Measurements from ENCODE around the gene ADGRD1.

ADGRD1 gene

GRCh38 chr12:131060011-131060703 is 106.5 kb downstream of the ADGRD1 start:
- no peak overlapping the region for H3K4me3 ChIP-seq (ENCODE audit: low read depth, low read length, poor library complexity, severe bottlenecking)

GRCh38 chr12:131061041-131061806 is 107.5 kb downstream of the ADGRD1 start:
- Histone ChIP-seq H3K4me1 (ENCODE audit: insufficient read depth, low read length, severe bottlenecking) (no peaks in the 10 kb centered on the region), H2AFZ (ENCODE audit: low read length) (no peak overlapping the region), H3K79me2 (ENCODE audit: insufficient read depth, low read length) (no peaks in the 10 kb centered on the region), H3K9me2 (ENCODE audit: low read depth, low read length) (no peaks in the 10 kb centered on the region), H3K27ac (ENCODE audit: low read depth, low read length, poor library complexity, severe bottlenecking) (no peak overlapping the region), H3F3A (ENCODE audit: insufficient read depth, low read length) (no peaks in the 10 kb centered on the region), H3K9me3 (ENCODE audit: low read length) (no peaks in the 10 kb centered on the region), H3K27me3 (ENCODE audit: insufficient read depth, low read length) (peaks cover 6% of the 10 kb centered on the region; the same call in 1 of the 2 replicates), H3K4me3 (ENCODE audit: low read depth, low read length, poor library complexity, severe bottlenecking) (no peak overlapping the region), H3K9ac (ENCODE audit: low read length) (no peak overlapping the region), H4K20me1 (ENCODE audit: insufficient read depth, low read length) (no peaks in the 10 kb centered on the region), H3K36me3 (ENCODE audit: insufficient read depth, low read length) (no peaks in the 10 kb centered on the region), H3K4me2 (ENCODE audit: low read length) (no peak overlapping the region)
- TF ChIP-seq EZH2 (IDR thresholded peaks at IDR 0.05; ENCODE audit: borderline replicate concordance, low read length) = no peak
- TF ChIP-seq, protein P1, sequence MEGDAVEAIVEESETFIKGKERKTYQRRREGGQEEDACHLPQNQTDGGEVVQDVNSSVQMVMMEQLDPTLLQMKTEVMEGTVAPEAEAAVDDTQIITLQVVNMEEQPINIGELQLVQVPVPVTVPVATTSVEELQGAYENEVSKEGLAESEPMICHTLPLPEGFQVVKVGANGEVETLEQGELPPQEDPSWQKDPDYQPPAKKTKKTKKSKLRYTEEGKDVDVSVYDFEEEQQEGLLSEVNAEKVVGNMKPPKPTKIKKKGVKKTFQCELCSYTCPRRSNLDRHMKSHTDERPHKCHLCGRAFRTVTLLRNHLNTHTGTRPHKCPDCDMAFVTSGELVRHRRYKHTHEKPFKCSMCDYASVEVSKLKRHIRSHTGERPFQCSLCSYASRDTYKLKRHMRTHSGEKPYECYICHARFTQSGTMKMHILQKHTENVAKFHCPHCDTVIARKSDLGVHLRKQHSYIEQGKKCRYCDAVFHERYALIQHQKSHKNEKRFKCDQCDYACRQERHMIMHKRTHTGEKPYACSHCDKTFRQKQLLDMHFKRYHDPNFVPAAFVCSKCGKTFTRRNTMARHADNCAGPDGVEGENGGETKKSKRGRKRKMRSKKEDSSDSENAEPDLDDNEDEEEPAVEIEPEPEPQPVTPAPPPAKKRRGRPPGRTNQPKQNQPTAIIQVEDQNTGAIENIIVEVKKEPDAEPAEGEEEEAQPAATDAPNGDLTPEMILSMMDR (IDR thresholded peaks at IDR 0.05; ENCODE audit: low read length) = no peak

More at GRCh38 chr12:131060011-131060703, 106.5 kb downstream of the ADGRD1 start:
- H3K36me3 ChIP-seq (ENCODE audit: insufficient read depth, low read length) = no peaks in the 10 kb centered on the region
- H3K4me1 ChIP-seq (ENCODE audit: insufficient read depth, low read length, severe bottlenecking) = no peaks in the 10 kb centered on the region
- H3K27me3 ChIP-seq (ENCODE audit: insufficient read depth, low read length) = peaks cover 3% of the 10 kb centered on the region; the same call in 1 of the 2 replicates
- H3K9me2 ChIP-seq (ENCODE audit: low read depth, low read length) = no peaks in the 10 kb centered on the region
- no peak overlapping the region for H3K27ac ChIP-seq (ENCODE audit: low read depth, low read length, poor library complexity, severe bottlenecking)
- no peaks in the 10 kb centered on the region for H4K20me1 ChIP-seq (ENCODE audit: insufficient read depth, low read length)
- no peak for TF ChIP-seq EZH2 (IDR thresholded peaks at IDR 0.05; ENCODE audit: borderline replicate concordance, low read length)
- TF ChIP-seq, protein P1 (IDR thresholded peaks at IDR 0.05; ENCODE audit: low read length) = no peak
- H3K9ac ChIP-seq (ENCODE audit: low read length) = no peak overlapping the region
- H3K9me3 ChIP-seq (ENCODE audit: low read length) = no peaks in the 10 kb centered on the region
- H3K79me2 ChIP-seq (ENCODE audit: insufficient read depth, low read length) = no peaks in the 10 kb centered on the region
- no peak overlapping the region for H2AFZ ChIP-seq (ENCODE audit: low read length)
- no peak overlapping the region for H3K4me2 ChIP-seq (ENCODE audit: low read length)
- H3F3A ChIP-seq (ENCODE audit: insufficient read depth, low read length) = no peaks in the 10 kb centered on the region

- H3K27ac ChIP-seq (ENCODE audit: low read depth, low read length, poor library complexity, severe bottlenecking) = no peak overlapping the region
- no peaks in the 10 kb centered on the region for H4K20me1 ChIP-seq (ENCODE audit: insufficient read depth, low read length)
- H3K27me3 ChIP-seq (ENCODE audit: insufficient read depth, low read length) = peaks cover 11% of the 10 kb centered on the region; the same call in 1 of the 2 replicates
- H3K4me3 ChIP-seq (ENCODE audit: low read depth, low read length, poor library complexity, severe bottlenecking) = no peak overlapping the region
- no peaks in the 10 kb centered on the region for H3F3A ChIP-seq (ENCODE audit: insufficient read depth, low read length)
- no peak overlapping the region for H3K9ac ChIP-seq (ENCODE audit: low read length)
- no peaks in the 10 kb centered on the region for H3K9me3 ChIP-seq (ENCODE audit: low read length)
- no peak overlapping the region for H3K4me2 ChIP-seq (ENCODE audit: low read length)
- no peaks in the 10 kb centered on the region for H3K79me2 ChIP-seq (ENCODE audit: insufficient read depth, low read length)
- no peaks in the 10 kb centered on the region for H3K9me2 ChIP-seq (ENCODE audit: low read depth, low read length)
- TF ChIP-seq, protein P1 (IDR thresholded peaks at IDR 0.05; ENCODE audit: low read length) = no peak
- no peak for TF ChIP-seq EZH2 (IDR thresholded peaks at IDR 0.05; ENCODE audit: borderline replicate concordance, low read length)
- no peak overlapping the region for H2AFZ ChIP-seq (ENCODE audit: low read length)
- no peaks in the 10 kb centered on the region for H3K36me3 ChIP-seq (ENCODE audit: insufficient read depth, low read length)
- no peaks in the 10 kb centered on the region for H3K4me1 ChIP-seq (ENCODE audit: insufficient read depth, low read length, severe bottlenecking)
Measured at GRCh38 chr12:131063413-131063812, 109.7 kb downstream of the ADGRD1 start.

Measured in OCI-LY1 (cell line).